H9 (cell line): ENCODE results near the gene SAMD14. TPM values are rescaled to one million over a fixed set of nuclear protein-coding genes. Genes with fewer than 3 reads are reported as not detected.

Source experiments
- DNase-seq: peaks from one replicate; pipeline ENCODE4 v3.0.0-alpha.2; 2017
- H2AFZ ChIP-seq: one replicate; pipeline ENCODE4 v1.6.1; 2013; ENCODE audit warnings: mild to moderate bottlenecking, low read length, control low read depth, moderate library complexity
- H2AK5ac ChIP-seq: 2 replicates; pipeline ENCODE4 v1.6.1; 2013; ENCODE audit warnings: low read length, control low read depth, mixed read lengths; ENCODE audit not compliant: insufficient read length
- H2BK120ac ChIP-seq: one replicate; pipeline ENCODE4 v1.6.1; 2013; ENCODE audit warnings: low read depth, mild to moderate bottlenecking, low read length, control low read depth, inconsistent platforms; ENCODE audit not compliant: poor library complexity, severe bottlenecking
- H2BK12ac ChIP-seq: 2 replicates; pipeline ENCODE4 v1.6.1; 2013; ENCODE audit warnings: low read length, control low read depth, mixed read lengths, low read depth; ENCODE audit not compliant: insufficient read length
- H2BK15ac ChIP-seq: 2 replicates; pipeline ENCODE4 v1.6.1; 2013; ENCODE audit warnings: low read depth, low read length, control low read depth
- H2BK20ac ChIP-seq: one replicate; pipeline ENCODE4 v1.6.1; 2013; ENCODE audit warnings: low read depth, mild to moderate bottlenecking, low read length, control low read depth, inconsistent platforms; ENCODE audit not compliant: poor library complexity, severe bottlenecking
- H2BK5ac ChIP-seq: 2 replicates; pipeline ENCODE4 v1.6.1; 2013; ENCODE audit warnings: low read length, control low read depth, mixed read lengths; ENCODE audit not compliant: insufficient read length
- H3K14ac ChIP-seq: 2 replicates; pipeline ENCODE4 v1.6.1; 2013; ENCODE audit warnings: low read length, control low read depth; ENCODE audit not compliant: insufficient read depth
- H3K18ac ChIP-seq: 2 replicates; pipeline ENCODE4 v1.6.1; 2013; ENCODE audit warnings: low read depth, mild to moderate bottlenecking, mixed read lengths, low read length, control low read depth; ENCODE audit not compliant: insufficient read length
- H3K23ac ChIP-seq: 2 replicates; pipeline ENCODE4 v1.6.1; 2013; ENCODE audit warnings: low read length, control low read depth, mixed read lengths, low read depth; ENCODE audit not compliant: insufficient read length
- H3K23me2 ChIP-seq: 2 replicates; pipeline ENCODE4 v1.6.1; 2013; ENCODE audit warnings: low read depth, mild to moderate bottlenecking, mixed read lengths, low read length, control low read depth; ENCODE audit not compliant: insufficient read length, poor library complexity, severe bottlenecking
- H3K27ac ChIP-seq: 2 replicates; pipeline ENCODE4 v1.5.1; 2013; ENCODE audit warnings: low read length, control low read depth, mixed read lengths, low read depth; ENCODE audit not compliant: insufficient read length
- H3K27me3 ChIP-seq: 2 replicates; pipeline ENCODE4 v1.6.1; 2013; ENCODE audit warnings: low read length, control low read depth, inconsistent platforms; ENCODE audit not compliant: insufficient read depth
- H3K4ac ChIP-seq: 2 replicates; pipeline ENCODE4 v1.6.1; 2013; ENCODE audit warnings: low read depth, mild to moderate bottlenecking, control low read depth, inconsistent platforms, low read length, moderate library complexity
- H3K4me1 ChIP-seq: 2 replicates; pipeline ENCODE4 v1.6.1; 2013; ENCODE audit warnings: low read length, control low read depth, inconsistent platforms; ENCODE audit not compliant: insufficient read depth
- H3K4me2 ChIP-seq: 2 replicates; pipeline ENCODE4 v1.6.1; 2013; ENCODE audit warnings: low read length, control low read depth, mixed read lengths; ENCODE audit not compliant: insufficient read length, insufficient read depth
- H3K56ac ChIP-seq: 2 replicates; pipeline ENCODE4 v1.6.1; 2013; ENCODE audit warnings: low read depth, mild to moderate bottlenecking, mixed read lengths, low read length, control low read depth; ENCODE audit not compliant: insufficient read length
- H3K79me1 ChIP-seq: 2 replicates; pipeline ENCODE4 v1.6.1; 2013; ENCODE audit warnings: low read depth, mild to moderate bottlenecking, moderate library complexity, low read length, control low read depth, inconsistent platforms; ENCODE audit not compliant: insufficient read depth, poor library complexity, severe bottlenecking
- H3K79me2 ChIP-seq: 2 replicates; pipeline ENCODE4 v1.6.1; 2013; ENCODE audit warnings: low read length, control low read depth, inconsistent platforms; ENCODE audit not compliant: insufficient read depth
- H3K9ac ChIP-seq: 2 replicates; pipeline ENCODE4 v1.6.1; 2013; ENCODE audit warnings: low read length, control low read depth, mixed read lengths; ENCODE audit not compliant: insufficient read length; ENCODE audit errors: extremely low read depth
- H3K9me3 ChIP-seq: one replicate; pipeline ENCODE4 v1.6.1; 2013; ENCODE audit warnings: low read depth, low read length, inconsistent platforms; ENCODE audit not compliant: control insufficient read depth
- H3T11ph ChIP-seq: one replicate; pipeline ENCODE4 v1.6.1; 2013; ENCODE audit warnings: mild to moderate bottlenecking, low read length, control low read depth, inconsistent platforms
- H4K20me1 ChIP-seq: one replicate; pipeline ENCODE4 v1.6.1; 2013; ENCODE audit not compliant: control insufficient read depth, insufficient read length, insufficient read depth
- H4K5ac ChIP-seq: 2 replicates; pipeline ENCODE4 v1.6.1; 2013; ENCODE audit warnings: low read depth, mild to moderate bottlenecking, mixed read lengths, low read length, control low read depth; ENCODE audit not compliant: insufficient read length
- H4K8ac ChIP-seq: replicated peaks from 2 replicates; pipeline ENCODE4 v1.6.1; 2013; ENCODE audit warnings: low read length, control low read depth, mixed read lengths, low read depth; ENCODE audit not compliant: insufficient read length
- H4K91ac ChIP-seq: 2 replicates; pipeline ENCODE4 v1.6.1; 2013; ENCODE audit warnings: low read depth, mild to moderate bottlenecking, moderate library complexity, mixed read lengths, low read length, control low read depth; ENCODE audit not compliant: insufficient read length
- H3K27ac Mint-ChIP-seq, 3 experiments: 2 replicates in 2 of 3; 3 replicates in 1 of 3; pipeline ENCODE4 v1.8.0; 2020 to 2021; ENCODE audit warnings: mixed read lengths in 3 of 3, mild to moderate bottlenecking in 1 of 3, moderate library complexity in 1 of 3
- H3K27me3 Mint-ChIP-seq: 2 replicates; pipeline ENCODE4 v1.8.0; 2021; ENCODE audit warnings: low read depth, mild to moderate bottlenecking, moderate library complexity, mixed read lengths
- H3K36me3 Mint-ChIP-seq, 3 experiments: 2 replicates in 2 of 3; 3 replicates in 1 of 3; pipeline ENCODE4 v1.8.0; 2020 to 2021; ENCODE audit warnings: low read depth in 3 of 3, mixed read lengths in 3 of 3; ENCODE audit not compliant: insufficient read depth in 1 of 3
- H3K4me1 Mint-ChIP-seq, 2 experiments: 2 replicates each; pipeline ENCODE4 v1.8.0; 2020; ENCODE audit warnings: mixed read lengths in 2 of 2
- H3K4me3 Mint-ChIP-seq, 2 experiments: 2 replicates in 1 of 2; 3 replicates in 1 of 2; pipeline ENCODE4 v1.8.0; 2020 to 2021; ENCODE audit warnings: mild to moderate bottlenecking in 2 of 2, mixed read lengths in 2 of 2, moderate library complexity in 1 of 2
- H3K9me3 Mint-ChIP-seq, 2 experiments: 2 replicates in 1 of 2; 3 replicates in 1 of 2; pipeline ENCODE4 v1.8.0; 2020; ENCODE audit warnings: mild to moderate bottlenecking in 2 of 2, mixed read lengths in 2 of 2, moderate library complexity in 1 of 2
- WGBS: extraction: QIAGEN DNeasy Blood & Tissue Kit; methylation state at CpG from one replicate; pipeline ENCODE4 v1.1.7; 2013; ENCODE audit warnings: missing lambda C conversion rate, low lambda C conversion rate, mixed read lengths; ENCODE audit not compliant: insufficient read length; ENCODE audit errors: extremely low coverage; 5-methylcytosine and 5-hydroxymethylcytosine counted together
- total RNA-seq: library from RNA; stranded (reverse); gene quantifications from 2 replicates; pipeline ENCODE4 v1.2.1, GENCODE V29; 2021
- TF ChIP-seq, protein P1 (sequence below): fragments of 200-600 bp; sonication (generic); conservative IDR thresholded peaks from 3 replicates; pipeline ENCODE4 v1.8.0; 2021; ENCODE audit warnings: antibody characterized with exemption, mild to moderate bottlenecking

The SAMD14 gene
- total RNA-seq, 1 experiment from 2014 or later: 5.9 TPM

DNA sequence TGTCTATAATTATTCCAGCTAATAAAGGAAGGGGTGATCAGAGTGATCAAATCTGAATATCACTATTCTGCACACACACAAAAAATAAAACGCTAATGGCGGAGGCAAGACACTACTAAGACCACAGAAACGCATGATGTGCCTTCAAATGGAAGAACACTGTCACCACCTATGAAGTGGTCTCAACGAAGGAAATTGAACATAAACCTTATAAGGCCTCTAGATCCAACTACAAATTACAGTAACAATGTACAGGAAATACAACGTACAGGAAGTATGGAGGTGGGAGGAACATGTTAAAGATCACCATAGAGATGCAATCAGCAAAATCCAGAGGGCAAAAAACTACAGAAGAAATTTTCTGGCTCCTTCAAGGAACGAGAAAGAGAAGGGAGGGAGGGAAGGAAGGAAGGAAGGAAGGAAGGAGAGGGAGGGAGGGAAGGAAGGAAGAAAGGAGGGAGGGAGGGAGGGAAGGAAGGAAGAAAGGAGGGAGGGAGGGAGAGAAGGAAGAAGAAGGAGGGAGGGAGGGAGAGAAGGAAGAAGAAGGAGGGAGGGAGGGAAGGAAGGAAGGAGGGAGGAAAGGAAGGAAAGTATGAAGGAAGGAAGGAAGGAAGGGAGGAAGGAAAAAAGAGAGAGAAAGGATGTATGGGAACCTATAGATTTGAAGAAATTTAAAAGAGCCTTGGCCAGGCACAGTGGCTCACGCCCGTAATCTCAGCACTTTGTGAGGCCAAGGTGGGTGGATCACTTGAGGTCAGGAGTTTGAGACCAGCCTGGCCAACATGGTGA, 32.7 kb upstream of the SAMD14 start:
- Mint-ChIP-seq H3K4me1 (peaks cover 10 to 37% of the 10 kb centered on the region in 2 experiments), H3K4me3 (no peak overlapping the region), H3K9me3 (no peaks in the 10 kb centered on the region), H3K27ac (no peak overlapping the region), H3K27me3 (peaks cover 32% of the 10 kb centered on the region), H3K36me3 (no peaks in the 10 kb centered on the region)
- Histone ChIP-seq H2BK12ac (no peak overlapping the region), H3K14ac (no peak overlapping the region), H3K23ac (no peak overlapping the region), H2BK120ac (no peak overlapping the region), H3K27me3 (no peaks in the 10 kb centered on the region; the same call in 1 of the 2 replicates), H4K91ac (no peak overlapping the region), H3K56ac (no peak overlapping the region), H3K4ac (no peak overlapping the region), H2BK5ac (no peak overlapping the region), H3K23me2 (peaks cover 13% of the 10 kb centered on the region), H3K9ac (no peak overlapping the region), H4K5ac (no peak overlapping the region), H3K27ac (no peak overlapping the region), H3K4me1 (peaks cover under 1% of the 10 kb centered on the region; the same call in 1 of the 2 replicates), H3T11ph (no peak overlapping the region), H3K79me2 (no peaks in the 10 kb centered on the region), H3K9me3 (no peaks in the 10 kb centered on the region), H3K4me2 (no peak overlapping the region), H3K18ac (no peak overlapping the region), H2AK5ac (no peak overlapping the region), H2BK15ac (no peak overlapping the region), H2BK20ac (no peak overlapping the region), H2AFZ (no peak overlapping the region), H3K79me1 (no peaks in the 10 kb centered on the region), H4K20me1 (no peaks in the 10 kb centered on the region), H4K8ac (no peak overlapping the region)
- DNase-seq: no peak
- TF ChIP-seq, protein P1, sequence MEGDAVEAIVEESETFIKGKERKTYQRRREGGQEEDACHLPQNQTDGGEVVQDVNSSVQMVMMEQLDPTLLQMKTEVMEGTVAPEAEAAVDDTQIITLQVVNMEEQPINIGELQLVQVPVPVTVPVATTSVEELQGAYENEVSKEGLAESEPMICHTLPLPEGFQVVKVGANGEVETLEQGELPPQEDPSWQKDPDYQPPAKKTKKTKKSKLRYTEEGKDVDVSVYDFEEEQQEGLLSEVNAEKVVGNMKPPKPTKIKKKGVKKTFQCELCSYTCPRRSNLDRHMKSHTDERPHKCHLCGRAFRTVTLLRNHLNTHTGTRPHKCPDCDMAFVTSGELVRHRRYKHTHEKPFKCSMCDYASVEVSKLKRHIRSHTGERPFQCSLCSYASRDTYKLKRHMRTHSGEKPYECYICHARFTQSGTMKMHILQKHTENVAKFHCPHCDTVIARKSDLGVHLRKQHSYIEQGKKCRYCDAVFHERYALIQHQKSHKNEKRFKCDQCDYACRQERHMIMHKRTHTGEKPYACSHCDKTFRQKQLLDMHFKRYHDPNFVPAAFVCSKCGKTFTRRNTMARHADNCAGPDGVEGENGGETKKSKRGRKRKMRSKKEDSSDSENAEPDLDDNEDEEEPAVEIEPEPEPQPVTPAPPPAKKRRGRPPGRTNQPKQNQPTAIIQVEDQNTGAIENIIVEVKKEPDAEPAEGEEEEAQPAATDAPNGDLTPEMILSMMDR: no peak
- WGBS: no CpG with 5 or more reads among the region's 8 CpGs
